SU-DHL-6 (cell line): ENCODE data around the gene RARA.

ENCODE experiments used
- H2AFZ ChIP-seq: fragments of 200-600 bp; sonication (generic); 2 replicates; pipeline ENCODE4 v1.6.1; 2014; ENCODE audit warnings: low read depth, mild to moderate bottlenecking, moderate library complexity, mixed read lengths, antibody characterized with exemption, low read length; ENCODE audit not compliant: severe bottlenecking
- H3F3A ChIP-seq: fragments of 200-600 bp; shearing (Covaris generic); 2 replicates; pipeline ENCODE4 v1.6.0; 2016; ENCODE audit warnings: antibody characterized with exemption, mild to moderate bottlenecking; ENCODE audit not compliant: insufficient read depth
- H3K27ac ChIP-seq: fragments of 200-600 bp; sonication (generic); 2 replicates; pipeline ENCODE4 v1.5.1; 2016; ENCODE audit warnings: low read depth, mild to moderate bottlenecking, low read length, moderate library complexity, mixed read lengths
- H3K27me3 ChIP-seq: fragments of 200-600 bp; sonication (generic), shearing (Covaris generic); 2 replicates; pipeline ENCODE4 v1.6.0; 2014; ENCODE audit warnings: mild to moderate bottlenecking, low read length
- H3K36me3 ChIP-seq: fragments of 200-600 bp; sonication (generic); 2 replicates; pipeline ENCODE4 v1.6.1; 2014; ENCODE audit warnings: mild to moderate bottlenecking, low read length, mixed read lengths
- H3K4me2 ChIP-seq: fragments of 300-600, 200-600 bp; shearing (Covaris generic), sonication (generic); 2 replicates; pipeline ENCODE4 v1.6.0; 2014; ENCODE audit warnings: low read length, low read depth, mild to moderate bottlenecking; ENCODE audit not compliant: poor library complexity, severe bottlenecking
- H3K4me3 ChIP-seq: fragments of 200-600 bp; sonication (generic); 2 replicates; pipeline ENCODE4 v1.5.1; 2014; ENCODE audit warnings: antibody characterized with exemption, low read length, mild to moderate bottlenecking, mixed read lengths; ENCODE audit not compliant: insufficient read depth, poor library complexity, severe bottlenecking
- H3K79me2 ChIP-seq: fragments of 200-600 bp; sonication (generic); 2 replicates; pipeline ENCODE4 v1.6.1; 2014; ENCODE audit warnings: mild to moderate bottlenecking, low read length, moderate library complexity; ENCODE audit not compliant: insufficient read depth
- H3K9ac ChIP-seq: fragments of 200-600 bp; sonication (generic); 2 replicates; pipeline ENCODE4 v1.7.0; 2014; ENCODE audit warnings: mild to moderate bottlenecking, low read length
- H3K9me2 ChIP-seq: fragments of 200-600 bp; sonication (generic); replicated peaks from 2 replicates; pipeline ENCODE4 v1.6.1; 2014; ENCODE audit warnings: low read length; ENCODE audit not compliant: insufficient read depth
- H3K9me3 ChIP-seq: fragments of 200-600 bp; sonication (generic); 2 replicates; pipeline ENCODE4 v1.6.1; 2014; ENCODE audit warnings: low read length, mixed read lengths; ENCODE audit not compliant: insufficient read depth
- H4K20me1 ChIP-seq: fragments of 200-600 bp; sonication (generic); 2 replicates; pipeline ENCODE4 v1.6.1; 2014; ENCODE audit warnings: low read depth, mild to moderate bottlenecking, antibody characterized with exemption, low read length, moderate library complexity, mixed read lengths
- EZH2phosphoT487 ChIP-seq: fragments of 200-600 bp; sonication (generic), shearing (Covaris generic); conservative IDR thresholded peaks from 2 replicates; pipeline ENCODE4 v1.6.1; 2018; ENCODE audit warnings: mild to moderate bottlenecking, antibody characterized with exemption, low read length, moderate library complexity, mixed read lengths
- TF ChIP-seq, protein P1 (sequence below): fragments of 200-600 bp; sonication (generic); IDR thresholded peaks from one replicate; pipeline ENCODE4 v1.5.1; 2017; ENCODE audit warnings: antibody characterized with exemption, mild to moderate bottlenecking, low read length, moderate library complexity; ENCODE audit not compliant: insufficient read depth, poor library complexity, severe bottlenecking

RARA gene

DNA sequence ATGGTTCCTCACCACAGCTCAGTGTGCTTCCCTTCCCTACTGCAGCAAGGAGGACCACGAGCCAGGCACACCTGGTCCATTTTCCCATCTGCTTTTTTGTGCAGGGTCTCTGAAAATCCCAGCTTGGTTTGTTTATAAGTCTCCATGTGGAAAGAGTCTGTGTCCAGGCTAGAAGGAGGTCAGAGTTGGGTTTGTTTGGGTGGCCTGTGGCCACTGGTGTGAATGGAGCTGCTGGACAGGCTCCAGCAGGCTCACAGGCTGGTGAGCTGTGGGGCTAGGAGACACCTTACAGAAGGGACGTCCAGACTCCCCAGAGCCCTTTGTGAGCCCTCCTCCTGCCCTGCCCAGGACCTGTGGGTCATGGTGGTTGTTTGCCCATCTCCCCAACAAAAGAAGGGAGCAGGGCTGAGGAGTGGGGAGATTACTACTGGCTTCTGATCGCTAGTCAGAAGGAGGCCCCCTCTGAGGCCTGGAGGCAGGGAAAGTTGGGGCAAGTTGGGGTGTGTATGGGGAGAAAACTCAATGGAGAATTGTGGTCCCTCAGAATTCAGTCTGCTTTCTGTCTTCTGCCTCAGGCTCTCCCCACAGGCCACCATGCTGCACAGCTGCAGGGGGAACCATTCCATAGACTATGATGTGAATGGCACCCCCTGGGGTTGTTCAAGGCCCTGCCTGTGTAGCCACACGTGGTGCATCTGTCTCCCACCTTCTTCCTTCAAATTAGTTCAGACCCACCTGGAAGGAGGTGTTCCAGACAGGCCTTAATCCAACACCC, 4.1 kb downstream of the RARA start:
- H3K4me3 ChIP-seq = no peak overlapping the region
- no peak overlapping the region for H3K9ac ChIP-seq
- H3K79me2 ChIP-seq = no peaks in the 10 kb centered on the region
- no peak overlapping the region for H3K27ac ChIP-seq
- no peaks in the 10 kb centered on the region for H3K27me3 ChIP-seq
- H3K9me2 ChIP-seq = no peaks in the 10 kb centered on the region
- H3K9me3 ChIP-seq = no peaks in the 10 kb centered on the region
- H4K20me1 ChIP-seq = no peaks in the 10 kb centered on the region
- no peak for TF ChIP-seq EZH2phosphoT487
- TF ChIP-seq, protein P1, sequence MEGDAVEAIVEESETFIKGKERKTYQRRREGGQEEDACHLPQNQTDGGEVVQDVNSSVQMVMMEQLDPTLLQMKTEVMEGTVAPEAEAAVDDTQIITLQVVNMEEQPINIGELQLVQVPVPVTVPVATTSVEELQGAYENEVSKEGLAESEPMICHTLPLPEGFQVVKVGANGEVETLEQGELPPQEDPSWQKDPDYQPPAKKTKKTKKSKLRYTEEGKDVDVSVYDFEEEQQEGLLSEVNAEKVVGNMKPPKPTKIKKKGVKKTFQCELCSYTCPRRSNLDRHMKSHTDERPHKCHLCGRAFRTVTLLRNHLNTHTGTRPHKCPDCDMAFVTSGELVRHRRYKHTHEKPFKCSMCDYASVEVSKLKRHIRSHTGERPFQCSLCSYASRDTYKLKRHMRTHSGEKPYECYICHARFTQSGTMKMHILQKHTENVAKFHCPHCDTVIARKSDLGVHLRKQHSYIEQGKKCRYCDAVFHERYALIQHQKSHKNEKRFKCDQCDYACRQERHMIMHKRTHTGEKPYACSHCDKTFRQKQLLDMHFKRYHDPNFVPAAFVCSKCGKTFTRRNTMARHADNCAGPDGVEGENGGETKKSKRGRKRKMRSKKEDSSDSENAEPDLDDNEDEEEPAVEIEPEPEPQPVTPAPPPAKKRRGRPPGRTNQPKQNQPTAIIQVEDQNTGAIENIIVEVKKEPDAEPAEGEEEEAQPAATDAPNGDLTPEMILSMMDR = no peak
- no peak overlapping the region for H2AFZ ChIP-seq
- no peaks in the 10 kb centered on the region for H3F3A ChIP-seq
- H3K4me2 ChIP-seq = no peak overlapping the region
- H3K36me3 ChIP-seq = no peaks in the 10 kb centered on the region

DNA sequence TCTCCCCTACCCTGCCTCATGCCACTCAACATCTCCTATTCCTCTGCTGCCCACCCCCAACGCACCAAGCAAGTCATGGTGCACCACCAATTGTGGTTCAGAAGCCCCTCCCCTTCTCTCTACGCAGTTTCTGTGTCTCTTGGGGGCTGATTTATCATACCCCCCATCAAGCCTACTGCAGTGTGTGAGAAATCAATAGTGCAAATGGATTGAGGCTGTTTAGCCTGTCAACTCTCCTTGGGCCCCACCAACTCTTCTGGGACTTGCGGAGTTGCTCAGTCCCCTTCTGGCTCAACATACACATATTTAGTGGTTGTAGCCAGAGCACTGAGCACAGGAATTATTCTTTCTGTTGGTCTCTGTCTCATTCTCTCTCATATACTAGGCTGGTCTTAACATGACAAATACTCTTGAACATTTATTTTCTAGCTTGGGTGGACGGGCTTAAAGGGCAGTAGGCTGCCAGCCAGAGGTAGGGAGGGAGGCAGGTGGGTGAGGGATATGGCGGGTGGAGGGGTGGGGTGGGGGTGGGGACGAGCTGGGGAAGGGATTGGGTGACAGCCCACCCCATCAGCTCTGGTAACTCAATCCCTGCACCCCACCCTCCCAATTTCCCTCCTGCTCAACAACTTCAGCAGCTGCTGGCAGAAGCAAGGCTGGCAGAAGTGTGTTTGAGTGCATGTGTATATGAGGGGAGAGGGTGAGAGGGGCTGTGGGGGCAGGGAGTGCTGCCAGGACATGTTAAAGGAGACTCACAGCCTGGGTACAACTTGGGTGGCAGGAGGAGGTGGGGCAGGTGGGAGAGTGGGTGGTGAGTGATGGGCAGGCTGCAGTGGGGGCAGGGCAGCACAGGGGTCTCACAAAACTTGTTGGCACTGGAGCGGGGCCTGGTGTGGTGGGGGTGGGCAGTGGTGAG, 4.9 kb downstream of the RARA start:
- Histone ChIP-seq H3K79me2 (peaks cover 3% of the 10 kb centered on the region; the same call in 1 of the 2 replicates), H3K27ac (no peak overlapping the region; the same call in 1 of the 2 replicates), H3K9ac (no peak overlapping the region), H2AFZ (no peak overlapping the region), H4K20me1 (no peaks in the 10 kb centered on the region), H3K4me3 (no peak overlapping the region), H3K36me3 (no peaks in the 10 kb centered on the region), H3K9me3 (no peaks in the 10 kb centered on the region), H3K9me2 (no peaks in the 10 kb centered on the region), H3K27me3 (no peaks in the 10 kb centered on the region), H3F3A (no peaks in the 10 kb centered on the region), H3K4me2 (no peak overlapping the region)
- TF ChIP-seq, protein P1 = no peak
- no peak for TF ChIP-seq EZH2phosphoT487

DNA sequence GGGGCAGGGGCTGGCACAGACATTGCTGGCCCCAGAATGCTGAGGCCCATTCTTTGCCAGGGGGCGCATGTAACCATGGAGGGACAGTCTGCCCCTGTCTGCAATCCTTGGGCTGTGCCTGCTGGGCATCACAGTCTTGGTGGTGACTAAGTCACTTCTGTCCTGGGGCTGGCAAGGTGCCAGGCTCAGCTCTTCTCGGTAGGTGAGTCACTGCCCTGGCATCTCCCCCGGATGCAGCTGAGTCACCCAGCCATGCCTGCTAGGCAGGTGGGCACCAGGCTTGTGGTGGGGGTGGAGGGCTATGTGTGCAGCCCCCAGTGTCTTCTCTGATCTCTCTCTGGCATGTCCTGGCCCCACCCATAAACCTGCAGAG, 5.6 kb downstream of the RARA start:
- H3K4me2 ChIP-seq = no peak overlapping the region
- H3K4me3 ChIP-seq = no peak overlapping the region
- no peak for TF ChIP-seq EZH2phosphoT487
- TF ChIP-seq, protein P1 = no peak
- no peaks in the 10 kb centered on the region for H3K27me3 ChIP-seq
- no peak overlapping the region; the same call in 1 of the 2 replicates for H3K27ac ChIP-seq
- peaks cover 10% of the 10 kb centered on the region; the same call in 1 of the 2 replicates for H3K79me2 ChIP-seq
- H3K9ac ChIP-seq = no peak overlapping the region
- H3F3A ChIP-seq = no peaks in the 10 kb centered on the region
- no peaks in the 10 kb centered on the region for H4K20me1 ChIP-seq
- no peaks in the 10 kb centered on the region for H3K9me2 ChIP-seq
- no peaks in the 10 kb centered on the region for H3K9me3 ChIP-seq
- no peaks in the 10 kb centered on the region for H3K36me3 ChIP-seq
- H2AFZ ChIP-seq = no peak overlapping the region
